PC-9 (cell line): ENCODE results near the gene NASP.

ENCODE experiments used
- CTCF ChIP-seq: fragments of 200-600 bp; sonication (generic); conservative IDR thresholded peaks from 2 replicates; pipeline ENCODE4 v1.6.1; 2017; ENCODE audit warnings: mixed run types, antibody characterized with exemption, mild to moderate bottlenecking, moderate library complexity
- EZH2 ChIP-seq: fragments of 200-600 bp; sonication (generic); IDR thresholded peaks from 2 replicates; pipeline ENCODE4 v1.8.0; 2017; ENCODE audit warnings: antibody characterized with exemption, low read depth

- TF ChIP-seq CTCF (no peak), EZH2 (no peak)
Measured at GRCh38 chr1:45583264-45583665, 576 bp upstream of the NASP start.
